ENCODE data around the gene NUAK2.

NUAK2 gene

DNA sequence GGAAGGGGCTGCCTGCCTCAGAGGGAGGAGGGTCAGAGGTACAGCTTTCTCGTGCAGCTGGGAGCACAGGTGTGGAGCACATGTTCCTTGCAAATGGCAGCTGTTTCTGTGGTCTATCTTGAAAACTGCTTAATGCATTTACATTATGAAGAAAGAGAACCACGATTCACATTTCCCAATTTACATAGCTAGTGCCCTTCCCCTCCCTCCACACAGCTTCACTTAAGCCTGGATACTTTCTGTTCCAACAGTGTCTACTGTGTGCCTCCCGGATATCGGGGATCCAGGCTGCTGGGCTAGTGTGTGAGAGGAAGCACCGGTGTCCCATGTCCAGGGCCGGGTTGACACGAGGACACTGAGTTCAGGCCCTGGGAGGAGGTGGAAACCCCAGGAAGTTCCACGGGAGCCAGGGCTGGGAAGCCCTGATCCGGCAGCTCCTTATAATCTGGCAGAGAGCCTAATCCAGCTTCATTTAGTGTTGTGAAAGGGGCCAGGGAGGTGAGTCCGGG, 62.2 kb downstream of the NUAK2 start:
- H3K4me3 ChIP-seq (ENCODE audit: low read length) = no peak overlapping the region
- no peak for TF ChIP-seq ZNF274 (IDR thresholded peaks at IDR 0.05; ENCODE audit: low read depth, low read length)

DNA sequence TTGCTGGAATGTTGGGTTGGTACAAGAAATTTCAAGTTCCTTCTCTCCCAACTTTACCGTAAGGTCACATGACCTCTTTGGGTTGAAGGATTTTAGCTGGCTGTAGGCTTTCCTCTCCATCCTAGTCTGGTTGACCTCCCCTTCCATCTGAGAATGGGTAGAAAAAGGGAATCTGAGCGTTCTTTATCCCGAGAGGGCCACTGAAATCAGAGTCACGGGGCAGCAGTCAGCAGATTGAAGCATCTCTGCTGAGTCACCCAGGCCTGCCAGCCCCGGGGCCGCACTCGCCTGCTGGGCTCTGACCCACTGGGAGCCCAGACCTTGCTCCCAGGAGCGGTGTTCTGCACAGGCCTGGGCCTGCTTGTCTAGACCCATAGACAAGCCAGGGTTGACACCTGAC, 62.8 kb downstream of the NUAK2 start:
- H3K4me3 ChIP-seq (ENCODE audit: low read length) = no peak overlapping the region
- no peak for TF ChIP-seq ZNF274 (IDR thresholded peaks at IDR 0.05; ENCODE audit: low read depth, low read length)

DNA sequence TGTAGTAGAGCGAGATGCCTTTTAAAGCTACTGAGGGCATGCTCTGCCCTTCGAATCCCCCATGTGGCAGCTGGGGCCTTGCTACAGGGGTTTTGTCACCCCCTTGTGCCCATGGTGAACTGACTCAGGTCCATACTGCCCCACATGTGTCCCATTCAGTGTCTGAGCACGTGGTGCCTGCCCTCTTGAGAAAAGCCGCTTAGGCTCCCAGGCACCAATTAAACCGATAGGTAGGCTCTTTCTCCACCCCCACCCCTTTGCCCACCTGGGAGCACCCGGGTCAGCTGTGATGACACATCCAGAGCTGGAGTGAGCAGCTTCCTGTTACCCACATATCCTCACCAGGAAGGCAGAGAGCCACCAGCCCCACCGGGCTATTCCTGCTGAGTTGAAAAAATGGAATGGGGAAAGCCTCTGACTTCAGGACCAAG, 63.3 kb downstream of the NUAK2 start:
- no peak for TF ChIP-seq ZNF274 (IDR thresholded peaks at IDR 0.05; ENCODE audit: low read depth, low read length)
- no peak overlapping the region for H3K4me3 ChIP-seq (ENCODE audit: low read length)

DNA sequence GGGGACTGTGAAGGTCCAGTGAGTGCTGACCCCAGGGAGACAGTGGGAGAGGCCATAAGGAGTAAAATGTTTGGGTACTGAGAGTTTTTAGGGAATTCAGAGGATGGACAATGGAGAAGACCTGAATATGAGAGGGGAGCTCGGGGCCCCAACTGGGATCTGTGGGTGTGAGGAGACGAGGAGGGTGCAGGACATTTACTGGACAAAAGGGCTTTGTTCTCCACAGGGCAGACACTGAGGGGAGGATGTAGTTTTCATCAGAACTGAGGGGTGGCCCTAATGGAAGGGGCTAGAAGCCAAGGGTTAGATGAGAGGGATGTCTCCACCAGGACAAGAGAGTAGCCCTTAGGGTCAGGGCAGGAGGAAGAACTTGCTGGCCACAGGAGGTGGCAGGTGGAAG, 63.8 kb downstream of the NUAK2 start:
- no peak for TF ChIP-seq ZNF274 (IDR thresholded peaks at IDR 0.05; ENCODE audit: low read depth, low read length)
- H3K4me3 ChIP-seq (ENCODE audit: low read length) = no peak overlapping the region

DNA sequence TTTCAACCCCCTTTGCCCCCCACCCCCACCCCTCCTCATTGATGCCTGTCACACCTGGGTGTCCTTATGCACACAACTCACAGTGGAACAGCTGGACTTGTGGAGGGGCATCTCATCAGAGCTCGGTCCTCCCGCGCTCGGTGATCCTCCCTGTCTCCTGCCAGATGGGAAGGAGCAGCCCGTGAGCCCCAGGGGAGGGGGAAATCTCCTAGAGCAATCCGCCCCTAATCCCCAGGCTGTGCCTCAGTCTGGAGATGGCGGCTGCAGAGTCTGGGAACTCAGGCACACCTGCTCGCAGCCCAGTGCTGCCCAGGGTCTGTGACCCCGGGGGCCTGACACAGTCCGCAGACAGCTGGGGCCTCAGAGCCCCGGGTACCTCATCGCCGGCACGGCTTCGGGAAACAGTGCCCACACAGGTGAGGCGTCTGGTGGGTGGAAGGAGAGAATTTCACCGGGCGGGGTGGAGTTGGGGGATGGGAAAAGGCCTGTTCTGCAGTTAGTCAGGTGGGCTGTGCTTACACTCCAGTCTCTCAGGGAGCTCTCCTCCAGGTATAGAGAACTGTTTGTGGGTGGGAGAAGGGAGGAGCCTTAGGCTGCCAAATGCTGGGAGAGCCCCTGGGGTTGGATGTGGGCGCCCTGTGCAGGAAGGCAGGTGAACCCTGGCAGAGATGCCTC, 64.5 kb downstream of the NUAK2 start:
- no peak overlapping the region for H3K4me3 ChIP-seq (ENCODE audit: low read length)
- no peak for TF ChIP-seq ZNF274 (IDR thresholded peaks at IDR 0.05; ENCODE audit: low read depth, low read length)

DNA sequence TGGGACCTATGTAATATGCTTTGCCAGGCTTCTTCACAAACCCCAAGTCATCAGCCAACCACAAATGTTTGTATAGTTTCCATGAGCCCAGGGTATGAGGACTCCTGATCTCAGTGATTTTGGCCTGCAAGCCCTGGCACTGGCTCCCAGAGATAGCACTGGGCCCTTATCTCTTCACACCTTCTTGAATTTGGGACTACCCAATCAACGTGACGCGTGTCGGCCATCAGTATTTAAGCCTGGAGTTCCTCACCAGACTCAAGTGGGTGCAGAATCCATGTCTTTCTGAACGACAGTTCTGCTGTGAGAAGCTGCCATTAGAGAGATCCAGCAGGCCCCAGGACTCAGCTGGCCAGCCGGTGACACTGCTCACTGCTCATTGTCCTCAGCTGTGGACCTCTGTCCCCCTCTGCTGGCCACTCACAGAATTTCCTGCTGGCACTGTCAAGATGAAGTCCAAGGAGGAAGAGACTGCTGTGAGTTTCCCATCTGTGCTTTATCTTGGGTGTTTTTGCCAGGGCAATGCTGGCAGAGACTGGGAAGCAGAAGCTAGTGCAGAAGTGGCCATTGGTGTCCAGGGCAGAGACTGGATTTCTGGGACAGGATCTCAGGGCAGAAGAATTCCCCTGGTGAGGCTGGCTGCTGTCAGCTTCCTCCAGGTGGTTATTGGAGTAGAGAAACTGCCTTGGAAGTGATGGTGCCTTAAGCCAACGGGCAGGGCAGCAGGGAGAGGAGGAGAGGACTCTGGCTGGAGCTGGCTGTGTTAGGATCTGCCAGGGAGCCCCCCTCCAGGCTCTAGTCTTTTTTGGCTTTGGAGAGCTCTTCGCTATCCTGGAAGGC, 65.4 kb downstream of the NUAK2 start:
- TF ChIP-seq ZNF274 (IDR thresholded peaks at IDR 0.05; ENCODE audit: low read depth, low read length) = no peak
- no peak overlapping the region for H3K4me3 ChIP-seq (ENCODE audit: low read length)
